BJ (cell line): ENCODE data around the gene WDR91. TPM values are rescaled to one million over a fixed set of nuclear protein-coding genes. Genes with fewer than 3 reads are reported as not detected.

Experiments used
- CTCF ChIA-PET: fragments of 350-600 bp; formaldehyde crosslinking; extraction: SDS; loops from one replicate; lab custom pipeline; 2021; ENCODE audit warnings: antibody characterized with exemption, inconsistent platforms; lab: Yijun Ruan, JAX
- POLR2A ChIA-PET: fragments of 300-600 bp; sonication (Branson Sonifier 250); formaldehyde crosslinking; extraction: SDS; loops from one replicate; lab custom pipeline; 2021; ENCODE audit warnings: antibody characterized with exemption; lab: Charles Lee
- DNase-seq: peaks from one replicate; pipeline ENCODE4 v3.0.0-alpha.2; 2011; ENCODE audit warnings: low read depth
- H3K27me3 ChIP-seq: 2 replicates; pipeline ENCODE4 v1.6.0; 2011; ENCODE audit warnings: low read length; ENCODE audit not compliant: control insufficient read depth, insufficient read depth
- H3K36me3 ChIP-seq: 2 replicates; pipeline ENCODE4 v1.5.1; 2011; ENCODE audit warnings: low read length; ENCODE audit not compliant: control insufficient read depth, insufficient read depth
- H3K4me3 ChIP-seq: 2 replicates; pipeline ENCODE4 v1.5.1; 2011; ENCODE audit warnings: low read depth, mild to moderate bottlenecking, control low read depth, low read length
- CTCF ChIP-seq: IDR thresholded peaks from 2 replicates; pipeline ENCODE4 v1.5.1; 2011; ENCODE audit warnings: low read depth, mild to moderate bottlenecking, control low read depth, inconsistent platforms, low read length, moderate library complexity; ENCODE audit not compliant: insufficient read depth
- polyA plus RNA-seq: library from polyadenylated mRNA; depleted of rRNA; stranded (reverse); fragments of >200 nt; gene quantifications from 2 replicates; pipeline ENCODE4 v1.2.3, GENCODE V29; 2011

WDR91 gene
- polyA plus RNA-seq, 1 experiment = 14.2 TPM

DNA sequence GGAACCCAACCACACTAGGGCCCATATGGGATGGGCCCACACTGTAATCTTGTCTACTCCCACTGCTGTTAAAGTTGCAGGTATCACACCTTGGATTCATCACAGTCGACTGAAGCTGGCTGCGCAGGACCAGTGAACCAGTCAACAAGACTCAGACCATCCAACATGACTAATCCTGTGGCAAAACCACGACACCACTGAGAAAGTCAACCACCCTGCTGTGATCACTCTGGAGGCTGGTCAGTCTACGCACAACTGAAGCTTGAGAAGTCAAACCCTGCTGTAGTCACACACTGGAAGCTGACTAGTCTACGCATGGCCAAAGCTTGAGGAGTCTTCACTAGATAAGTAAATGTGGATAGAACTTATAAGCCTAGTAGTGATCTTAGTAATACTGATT, 31.2 kb downstream of the WDR91 start:
- ChIA-PET CTCF (interaction anchor here (1.3 kb wide), 1 partner anchor 9 kb away, joined by 5 read pairs; no protein-coding TSS in a partner anchor), POLR2A (no interaction called here)
- no peak for TF ChIP-seq CTCF
- Histone ChIP-seq H3K4me3 (no peak overlapping the region), H3K27me3 (no peaks in the 10 kb centered on the region), H3K36me3 (peaks cover 11% of the 10 kb centered on the region)
- DNase-seq = no peak

DNA sequence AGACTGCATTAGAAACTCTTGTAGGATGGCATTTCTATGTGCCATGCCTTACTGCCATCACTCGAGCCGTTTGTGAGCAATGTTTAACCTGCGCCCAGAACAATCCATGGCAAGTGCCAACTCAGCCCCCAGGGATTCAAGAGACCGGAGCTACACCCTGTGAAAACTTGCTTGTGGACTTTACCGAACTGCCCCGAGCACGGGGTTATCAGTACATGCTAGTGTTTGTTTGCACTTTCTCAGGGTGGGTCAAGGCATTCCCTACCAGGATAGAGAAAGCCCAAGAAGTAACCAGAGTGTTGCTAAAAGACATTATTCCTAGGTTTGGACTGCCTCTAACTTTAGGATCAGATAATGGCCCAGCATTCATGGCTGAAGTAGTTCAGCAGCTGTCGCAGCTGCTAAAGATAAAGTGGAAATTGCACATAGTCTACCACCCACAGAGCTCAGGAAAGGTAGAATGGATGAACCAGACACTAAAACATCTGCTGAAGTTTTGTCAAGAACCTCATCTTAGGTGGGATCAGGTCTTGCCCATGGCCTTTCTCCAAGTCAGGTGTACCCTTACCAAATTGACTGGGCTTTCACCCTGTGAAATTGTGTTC, 31.9 kb downstream of the WDR91 start:
- Histone ChIP-seq H3K36me3 (peaks cover 10% of the 10 kb centered on the region), H3K27me3 (no peaks in the 10 kb centered on the region), H3K4me3 (no peak overlapping the region)
- ChIA-PET POLR2A (no interaction called here), CTCF (interaction anchor here (1.1 kb wide), 1 partner anchor 31 kb away, joined by 3 read pairs; no protein-coding TSS in a partner anchor)
- DNase-seq = no peak
- TF ChIP-seq CTCF = no peak

DNA sequence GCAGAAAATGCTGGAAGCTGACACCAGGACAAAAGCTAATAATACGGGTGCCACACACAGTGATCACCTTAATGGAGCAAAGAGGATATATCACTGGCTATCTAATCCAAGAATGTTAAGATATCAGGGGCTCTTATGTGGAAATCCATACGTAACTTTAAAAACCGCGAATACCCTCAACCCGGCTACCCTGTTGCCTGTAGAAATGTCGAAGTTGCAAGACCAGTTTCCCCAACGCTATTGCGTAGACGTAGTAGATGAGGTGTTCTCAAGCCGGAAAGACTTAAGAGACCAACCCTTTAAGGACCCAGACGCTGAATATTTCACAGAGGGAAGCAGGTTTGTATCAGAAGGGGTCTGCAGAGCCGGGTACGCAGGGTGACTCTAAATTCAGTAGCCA, 33.0 kb downstream of the WDR91 start:
- Histone ChIP-seq H3K27me3 (no peaks in the 10 kb centered on the region), H3K36me3 (peaks cover 5% of the 10 kb centered on the region), H3K4me3 (no peak overlapping the region)
- DNase-seq = no peak
- ChIA-PET POLR2A (interaction anchor here (0.6 kb wide), 1 partner anchor 9 kb away, joined by 3 read pairs; no protein-coding TSS in a partner anchor), CTCF (interaction anchor here (1.1 kb wide), 1 partner anchor 32 kb away, joined by 3 read pairs; no protein-coding TSS in a partner anchor)
- TF ChIP-seq CTCF = no peak

- no peak for TF ChIP-seq CTCF
- no peak overlapping the region for H3K4me3 ChIP-seq
- H3K27me3 ChIP-seq = no peaks in the 10 kb centered on the region
- DNase-seq = no peak
- CTCF ChIA-PET = interaction anchor here (1.2 kb wide), 1 partner anchor 13 kb away, joined by 3 read pairs; no protein-coding TSS in a partner anchor
- POLR2A ChIA-PET = no interaction called here
- H3K36me3 ChIP-seq = peaks cover 2% of the 10 kb centered on the region
These were observed 34.2 kb downstream of the WDR91 start for GRCh38 chr7:135177028-135177696.

GRCh38 chr7:135175931-135176330, 35.4 kb downstream of the WDR91 start:
- CTCF ChIA-PET = interaction anchor here (0.6 to 1.6 kb wide), 3 partner anchors 11 to 486 kb away, joined by 3 to 4 read pairs (median 3); no protein-coding TSS in a partner anchor
- H3K4me3 ChIP-seq = no peak overlapping the region
- H3K36me3 ChIP-seq = no peaks in the 10 kb centered on the region
- no peak for DNase-seq
- H3K27me3 ChIP-seq = no peaks in the 10 kb centered on the region
- POLR2A ChIA-PET = no interaction called here
- no peak for TF ChIP-seq CTCF
